Upper lobe of left lung (tissue), 6 donors: ENCODE results near the gene EPHB1. TPM values are rescaled to one million over a fixed set of nuclear protein-coding genes. Genes with fewer than 3 reads are reported as not detected.

Source experiments
- ATAC-seq, 2 donors: fragments of 200-7000 bp; cut with Tn5 transposase; one replicate each; pipeline ENCODE4 v1.9.1; 2022; ENCODE audit warnings: mild to moderate bottlenecking in 2 of 2, moderate library complexity in 2 of 2; ENCODE audit not compliant: low FRiP score in 2 of 2
- DNase-seq, 2 donors: peaks; one replicate each; pipeline ENCODE4 v3.0.0-alpha.2; 2019 to 2020
- H3K27ac ChIP-seq, 4 donors: fragments of 200-600 bp; sonication (generic); one replicate each; pipeline ENCODE4 v1.5.1; 2016 to 2019
- H3K27me3 ChIP-seq, 4 donors: fragments of 200-600 bp; sonication (generic); one replicate each; pipeline ENCODE4 v1.5.1; 2017 to 2019
- H3K36me3 ChIP-seq, 4 donors: fragments of 200-600 bp; sonication (generic); one replicate each; pipeline ENCODE4 v1.5.1; 2016 to 2019
- H3K4me1 ChIP-seq, 4 donors: fragments of 200-600 bp; sonication (generic); one replicate each; pipeline ENCODE4 v1.5.1; 2018 to 2019
- H3K4me3 ChIP-seq, 4 donors: fragments of 200-600 bp; sonication (generic); one replicate each; pipeline ENCODE4 v1.5.1; 2017 to 2019; ENCODE audit warnings: mild to moderate bottlenecking in 2 of 4, moderate library complexity in 1 of 4
- H3K9me3 ChIP-seq, 4 donors: fragments of 200-600 bp; sonication (generic); one replicate each; pipeline ENCODE4 v1.5.1; 2018 to 2019
- EP300 ChIP-seq, 4 donors: sonication (generic); formaldehyde crosslinking; IDR thresholded peaks; one replicate each; pipeline ENCODE4 v1.5.1; 2017; ENCODE audit warnings: antibody characterized with exemption in 4 of 4, control low read depth in 2 of 4
- POLR2A ChIP-seq, 4 donors: fragments of 450-650 bp; IDR thresholded peaks; one replicate each; pipeline ENCODE4 v1.5.1; 2016 to 2017; ENCODE audit warnings: antibody characterized with exemption in 4 of 4, mild to moderate bottlenecking in 2 of 4
- POLR2AphosphoS5 ChIP-seq, 2 donors: sonication (generic); formaldehyde crosslinking; IDR thresholded peaks; one replicate each; pipeline ENCODE4 v1.5.1; 2017; ENCODE audit warnings: antibody characterized with exemption in 2 of 2
- WGBS, 2 donors: methylation state at CpG; one replicate each; pipeline ENCODE4 v1.1.5; 2017 to 2018; 5-methylcytosine and 5-hydroxymethylcytosine counted together
- total RNA-seq, 6 donors: library from RNA; depleted of rRNA in 4 of 6; stranded (reverse); fragments of >200 nt in 4 of 6; gene quantifications; one replicate each; pipeline versions ENCODE4 v1.1.0 to v1.2.1, GENCODE V29; 2016 to 2021
- TF ChIP-seq, protein P1 (sequence below), 6 experiments: fragments of 450-650 bp in 4 of 6; fragments of 200-600 bp in 2 of 6; sonication (generic) in 2 of 6; IDR thresholded peaks; one replicate each; pipeline ENCODE4 v1.5.1; 2016 to 2019; ENCODE audit warnings: antibody characterized with exemption in 6 of 6
- donor health status: DM: no; HTN: no; CAD: no; lungs with moderate emphysema.
- donor health status: DM: no; HTN: yes; CAD: no; lungs with severe emphysema.

EPHB1 gene
- total RNA-seq, 6 donors from 2014 or later = 1.3 to 14.6 (median 2.4) TPM; not detected in 1

DNA sequence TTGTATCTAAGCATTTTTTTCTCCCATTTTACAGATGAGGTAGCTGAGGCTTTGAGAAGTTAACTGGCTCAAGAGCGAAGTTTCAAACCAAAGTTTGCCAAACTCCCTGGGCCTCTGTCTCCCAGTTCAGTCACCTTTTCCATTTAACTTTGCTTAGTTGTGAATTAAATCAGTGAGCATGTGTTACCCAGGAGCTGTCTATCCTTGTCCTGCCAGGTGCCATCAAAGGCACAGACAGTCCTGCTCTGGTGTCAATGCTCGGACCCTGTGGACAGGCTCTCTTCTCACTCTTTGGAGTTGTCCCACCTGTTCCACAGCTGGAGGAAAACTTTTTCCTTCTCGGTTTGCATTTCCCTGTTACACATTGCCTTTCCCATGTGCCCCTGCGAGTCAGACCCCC is 8.6 kb downstream of the EPHB1 start:
- DNase-seq = no peak
- 78 to 79% methylated on average over 4 of the region's 4 CpGs for WGBS, 2 donors
- H3K9me3 ChIP-seq = no peaks in the 10 kb centered on the region
- TF ChIP-seq, protein P1, sequence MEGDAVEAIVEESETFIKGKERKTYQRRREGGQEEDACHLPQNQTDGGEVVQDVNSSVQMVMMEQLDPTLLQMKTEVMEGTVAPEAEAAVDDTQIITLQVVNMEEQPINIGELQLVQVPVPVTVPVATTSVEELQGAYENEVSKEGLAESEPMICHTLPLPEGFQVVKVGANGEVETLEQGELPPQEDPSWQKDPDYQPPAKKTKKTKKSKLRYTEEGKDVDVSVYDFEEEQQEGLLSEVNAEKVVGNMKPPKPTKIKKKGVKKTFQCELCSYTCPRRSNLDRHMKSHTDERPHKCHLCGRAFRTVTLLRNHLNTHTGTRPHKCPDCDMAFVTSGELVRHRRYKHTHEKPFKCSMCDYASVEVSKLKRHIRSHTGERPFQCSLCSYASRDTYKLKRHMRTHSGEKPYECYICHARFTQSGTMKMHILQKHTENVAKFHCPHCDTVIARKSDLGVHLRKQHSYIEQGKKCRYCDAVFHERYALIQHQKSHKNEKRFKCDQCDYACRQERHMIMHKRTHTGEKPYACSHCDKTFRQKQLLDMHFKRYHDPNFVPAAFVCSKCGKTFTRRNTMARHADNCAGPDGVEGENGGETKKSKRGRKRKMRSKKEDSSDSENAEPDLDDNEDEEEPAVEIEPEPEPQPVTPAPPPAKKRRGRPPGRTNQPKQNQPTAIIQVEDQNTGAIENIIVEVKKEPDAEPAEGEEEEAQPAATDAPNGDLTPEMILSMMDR (IDR thresholded peaks at IDR 0.05) = no peak
- TF ChIP-seq EP300 (IDR thresholded peaks at IDR 0.05) = no peak
- no peak for TF ChIP-seq POLR2A (IDR thresholded peaks at IDR 0.05)
- no peak for TF ChIP-seq POLR2AphosphoS5 (IDR thresholded peaks at IDR 0.05)
- no peak for ATAC-seq
- no peak overlapping the region for H3K27ac ChIP-seq
- no peak overlapping the region for H3K4me3 ChIP-seq
- H3K4me1 ChIP-seq = no peaks in the 10 kb centered on the region
- H3K36me3 ChIP-seq = no peaks in the 10 kb centered on the region
- H3K27me3 ChIP-seq = no peaks in the 10 kb centered on the region

DNA sequence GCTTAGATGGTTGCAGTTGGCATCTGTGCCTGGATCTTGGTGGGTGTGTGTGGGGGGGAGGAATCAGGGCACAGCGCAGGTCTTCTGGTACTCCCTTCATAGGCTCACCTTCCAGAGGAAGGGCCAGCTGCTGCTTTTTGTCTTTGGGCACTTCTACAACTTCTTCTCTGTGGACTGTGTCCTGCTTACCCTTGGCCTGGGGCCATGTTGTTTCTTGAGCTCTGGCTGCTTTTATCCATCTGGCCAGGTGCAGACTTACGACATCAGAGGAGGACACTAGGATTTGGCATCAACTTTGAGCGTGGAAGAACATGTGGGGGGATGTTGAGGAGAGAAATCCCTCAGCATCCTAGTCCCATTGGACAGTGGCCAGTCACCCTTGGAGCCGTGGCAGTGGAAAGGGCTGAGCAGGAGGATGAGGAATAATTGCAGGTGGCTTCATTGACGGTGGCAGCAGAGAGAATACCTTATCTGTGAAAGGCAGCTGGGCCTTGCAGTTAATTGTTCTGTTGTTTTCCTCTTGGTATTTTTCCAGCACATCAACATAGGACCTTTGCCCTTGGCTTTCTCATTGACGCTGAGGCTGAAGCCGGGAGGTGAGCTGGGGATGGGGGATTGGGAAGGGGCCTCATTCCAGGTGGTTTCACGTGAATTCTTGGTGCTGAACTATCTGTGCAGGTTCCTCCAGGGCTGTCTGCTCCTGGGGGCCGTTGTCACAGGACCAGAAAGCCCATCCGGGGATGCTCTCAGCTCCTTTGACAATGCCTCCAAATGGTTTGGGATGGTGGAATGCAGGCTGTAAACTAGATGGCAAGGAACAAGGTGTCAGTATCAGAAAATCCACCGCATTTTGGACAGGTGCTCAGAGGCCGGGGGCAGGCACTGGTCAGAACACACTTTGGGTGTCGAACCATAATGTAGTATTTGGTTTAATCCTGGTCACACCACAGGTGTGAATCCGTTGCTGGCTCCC is 9.7 kb downstream of the EPHB1 start:
- 84% methylated on average over 14 of the region's 14 CpGs for WGBS, 2 donors
- H3K4me3 ChIP-seq = no peak overlapping the region
- no peak for TF ChIP-seq EP300 (IDR thresholded peaks at IDR 0.05)
- no peak for TF ChIP-seq POLR2AphosphoS5 (IDR thresholded peaks at IDR 0.05)
- TF ChIP-seq POLR2A (IDR thresholded peaks at IDR 0.05) = no peak
- TF ChIP-seq, protein P1 (IDR thresholded peaks at IDR 0.05) = no peak
- H3K9me3 ChIP-seq = no peaks in the 10 kb centered on the region
- H3K27me3 ChIP-seq = no peaks in the 10 kb centered on the region
- no peak for DNase-seq
- no peak overlapping the region for H3K27ac ChIP-seq
- no peaks in the 10 kb centered on the region for H3K36me3 ChIP-seq
- ATAC-seq = no peak
- H3K4me1 ChIP-seq = no peaks in the 10 kb centered on the region

DNA sequence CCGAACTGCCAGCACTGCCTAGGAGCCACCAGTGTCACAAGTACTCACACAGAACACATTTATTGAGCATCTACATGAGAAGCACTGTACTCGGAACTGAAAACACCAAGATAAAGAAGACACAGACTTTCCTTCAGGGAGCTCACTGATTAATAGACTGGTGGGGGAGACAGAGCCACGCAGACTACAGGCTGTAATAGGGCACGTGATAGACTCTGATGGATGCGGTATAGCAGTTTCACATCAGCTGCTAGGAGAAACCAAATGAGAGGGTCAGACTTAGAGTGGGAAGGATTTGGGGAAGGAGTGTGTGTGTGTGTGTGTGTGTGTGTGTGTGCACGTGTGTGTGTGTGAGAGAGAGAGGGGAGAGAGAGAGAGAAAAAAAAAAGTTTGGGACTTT is 12.1 kb downstream of the EPHB1 start:
- DNase-seq = no peak
- TF ChIP-seq POLR2A (IDR thresholded peaks at IDR 0.05) = no peak
- no peak for TF ChIP-seq EP300 (IDR thresholded peaks at IDR 0.05)
- TF ChIP-seq, protein P1 (IDR thresholded peaks at IDR 0.05) = no peak
- no peak for TF ChIP-seq POLR2AphosphoS5 (IDR thresholded peaks at IDR 0.05)
- no peaks in the 10 kb centered on the region for H3K4me1 ChIP-seq
- H3K36me3 ChIP-seq = no peaks in the 10 kb centered on the region
- H3K27ac ChIP-seq = no peak overlapping the region
- 65 to 72% methylated on average over 6 of the region's 6 CpGs for WGBS, 2 donors
- no peak overlapping the region for H3K4me3 ChIP-seq
- no peaks in the 10 kb centered on the region for H3K9me3 ChIP-seq
- no peaks in the 10 kb centered on the region for H3K27me3 ChIP-seq
- no peak for ATAC-seq

DNA sequence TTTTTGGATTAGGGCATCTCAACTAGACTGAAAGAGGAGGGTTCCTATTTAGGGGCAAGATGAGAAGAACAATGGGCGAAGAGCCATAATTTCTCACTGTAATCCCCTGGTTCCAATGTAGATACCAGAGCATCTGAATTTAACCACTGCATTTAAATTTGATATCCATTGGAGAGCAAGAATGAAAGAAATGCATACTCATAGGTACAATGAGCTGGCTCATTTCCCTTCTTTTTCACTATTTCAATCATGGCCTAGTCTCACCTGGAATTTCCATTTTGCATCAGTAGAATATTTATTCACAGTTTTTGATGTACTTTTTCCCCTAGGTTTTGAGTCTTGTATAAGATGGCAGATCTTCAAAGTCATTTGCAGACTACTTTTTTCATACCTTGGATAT is 13.8 kb downstream of the EPHB1 start:
- 94 to 96% methylated on average over 1 of the region's 1 CpG for WGBS, 2 donors
- Histone ChIP-seq H3K4me1 (no peaks in the 10 kb centered on the region), H3K9me3 (no peaks in the 10 kb centered on the region), H3K27me3 (no peaks in the 10 kb centered on the region), H3K36me3 (no peaks in the 10 kb centered on the region), H3K27ac (no peak overlapping the region), H3K4me3 (no peak overlapping the region)
- ATAC-seq = no peak
- TF ChIP-seq POLR2AphosphoS5 (IDR thresholded peaks at IDR 0.05) (no peak), EP300 (IDR thresholded peaks at IDR 0.05) (no peak), POLR2A (IDR thresholded peaks at IDR 0.05) (no peak)
- TF ChIP-seq, protein P1 (IDR thresholded peaks at IDR 0.05) = no peak
- DNase-seq = no peak
